Measurements from ENCODE around the gene ANKRD36. TPM values are rescaled to one million over a fixed set of nuclear protein-coding genes. Genes with fewer than 3 reads are reported as not detected.

Gene ANKRD36
- total RNA-seq: 22.6 and 48.8 TPM in 2 replicates

DNA sequence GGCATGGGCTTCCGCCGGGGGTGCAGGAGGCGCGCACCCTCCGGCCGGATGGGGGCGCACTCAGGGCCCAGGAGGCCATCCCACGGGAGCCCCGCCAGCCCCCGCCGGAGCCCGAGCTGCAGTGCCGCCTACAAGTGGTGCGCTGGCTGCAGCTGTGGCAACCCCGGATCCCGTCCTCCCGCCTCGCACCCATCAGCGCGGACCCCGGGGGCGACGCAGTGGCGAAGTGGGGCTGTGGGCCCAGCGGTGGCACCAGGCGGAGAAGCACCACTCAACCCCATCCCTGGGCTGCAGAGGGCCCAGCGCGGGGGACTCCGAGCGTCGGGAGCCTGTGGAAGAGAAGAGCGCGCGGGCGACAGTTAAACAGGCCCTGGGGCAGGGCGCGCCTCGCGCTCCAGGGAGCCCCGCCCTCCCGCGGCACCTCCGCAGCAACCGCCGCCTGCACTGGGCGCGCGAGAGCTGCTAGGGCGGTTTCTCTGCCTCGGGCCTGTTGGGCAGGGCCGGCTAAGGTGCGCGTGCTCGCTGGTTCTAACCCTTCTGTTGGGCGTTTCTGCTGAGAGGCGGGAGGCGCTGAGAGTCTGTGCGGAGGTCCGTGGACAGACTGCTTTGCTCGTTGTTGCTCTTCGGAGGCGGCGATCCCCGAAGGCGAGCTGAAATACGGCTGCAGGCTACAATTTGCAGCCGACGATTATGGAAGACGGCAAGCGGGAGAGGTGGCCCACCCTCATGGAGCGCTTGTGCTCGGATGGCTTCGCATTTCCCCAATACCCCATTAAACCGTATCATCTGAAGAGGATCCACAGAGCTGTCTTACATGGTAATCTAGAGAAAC is at the start of gene ANKRD36:
Gene ANKRD36, plus strand, starts transcription at position 104 of the 832 bp plus-strand sequence. Its CDS starts 587 bp downstream, at position 691.

DNA sequence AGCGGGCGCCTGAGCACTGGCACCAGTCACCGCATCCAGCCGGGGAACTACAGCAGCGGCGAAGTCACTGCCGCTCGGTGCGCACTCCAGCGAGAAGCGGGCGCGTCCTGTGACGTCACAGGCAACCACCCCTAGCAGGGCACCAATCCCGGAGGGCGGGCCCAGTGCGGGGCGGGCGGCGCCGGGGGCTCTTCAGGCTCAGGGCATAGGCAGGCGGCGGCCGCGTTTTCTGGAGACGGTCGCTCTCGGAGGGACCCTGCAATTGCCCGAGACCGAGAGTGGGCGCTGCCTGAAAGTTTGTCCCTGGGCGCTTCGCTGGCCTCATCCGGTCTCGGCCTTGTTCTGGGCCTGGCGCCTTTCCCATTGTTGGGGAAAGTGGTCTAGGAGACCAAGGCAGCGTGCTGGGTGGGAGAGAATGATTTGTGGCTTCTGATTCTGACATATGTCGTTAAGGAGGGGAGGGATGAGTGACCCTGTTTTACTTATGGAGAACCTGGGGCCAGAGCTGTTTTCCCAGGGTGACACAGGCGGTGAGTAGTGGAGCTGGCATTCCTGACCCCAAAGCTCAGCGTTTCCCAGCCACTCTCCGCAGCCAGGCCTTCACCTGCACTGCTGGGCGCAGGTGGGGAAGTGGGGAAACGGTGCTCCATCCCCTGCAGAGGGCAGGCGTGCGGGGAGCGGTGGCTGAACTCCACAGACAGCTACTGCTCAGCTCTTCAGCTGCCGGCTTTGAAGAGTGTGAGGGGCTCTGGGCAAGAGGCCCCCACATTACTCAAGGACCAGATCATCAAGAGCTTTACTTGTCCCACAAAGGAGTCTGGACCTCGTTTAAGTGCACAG is 18.0 kb upstream of the ANKRD36 start, which contains the start of gene FAHD2B:
Gene FAHD2B, minus strand, starts transcription at position 111 of the 840 bp plus-strand sequence. CDS start 3,176 bp downstream, outside the sequence.

Other genes with a start within 250 kb of the ANKRD36 start
- gene SEMA4C, start 243.1 kb upstream of the ANKRD36 start, total RNA-seq: 31.2 and 34.1 TPM in 2 replicates
- not detected in 2 replicates for gene FAM178B, start 126.6 kb upstream of the ANKRD36 start, total RNA-seq
- gene FAHD2B, start 18.3 kb upstream of the ANKRD36 start, total RNA-seq: 6.0 and 9.8 TPM in 2 replicates

Data from smooth muscle cell of the umbilical artery (primary cell).